Kidney epithelial cell (primary cell): ENCODE measurements around the gene TSEN54. TPM values are rescaled to one million over a fixed set of nuclear protein-coding genes. Genes with fewer than 3 reads are reported as not detected.

Source experiments
- DNase-seq: peaks from one replicate; pipeline ENCODE4 v3.0.0-alpha.2; 2010; ENCODE audit warnings: low read depth
- H3K27me3 ChIP-seq: 2 replicates; pipeline ENCODE4 v1.6.0; 2011; ENCODE audit warnings: low read length; ENCODE audit not compliant: control insufficient read depth, insufficient read depth
- H3K36me3 ChIP-seq: 2 replicates; pipeline ENCODE4 v1.5.1; 2011; ENCODE audit warnings: low read length; ENCODE audit not compliant: control insufficient read depth, insufficient read depth
- H3K4me3 ChIP-seq: 2 replicates; pipeline ENCODE4 v1.5.1; 2011; ENCODE audit warnings: low read depth, mild to moderate bottlenecking, control low read depth, low read length
- CTCF ChIP-seq: IDR thresholded peaks from 2 replicates; pipeline ENCODE4 v1.5.1; 2011; ENCODE audit warnings: mild to moderate bottlenecking, moderate library complexity, low read length, control low read depth, inconsistent platforms; ENCODE audit not compliant: insufficient read depth, poor library complexity, severe bottlenecking
- total RNA-seq: library from RNA; depleted of rRNA; stranded (reverse); fragments of >200 nt; gene quantifications from 2 replicates; pipeline ENCODE4 v1.2.3, GENCODE V29; 2015

The TSEN54 gene
- total RNA-seq, 1 donor from 2014 or later: 23.5 TPM

GRCh38 chr17:75536366-75536765, 20.0 kb downstream of the TSEN54 start:
- Histone ChIP-seq H3K27me3 (no peaks in the 10 kb centered on the region), H3K4me3 (no peak overlapping the region), H3K36me3 (no peaks in the 10 kb centered on the region)
- no peak for DNase-seq
- no peak for TF ChIP-seq CTCF

DNA sequence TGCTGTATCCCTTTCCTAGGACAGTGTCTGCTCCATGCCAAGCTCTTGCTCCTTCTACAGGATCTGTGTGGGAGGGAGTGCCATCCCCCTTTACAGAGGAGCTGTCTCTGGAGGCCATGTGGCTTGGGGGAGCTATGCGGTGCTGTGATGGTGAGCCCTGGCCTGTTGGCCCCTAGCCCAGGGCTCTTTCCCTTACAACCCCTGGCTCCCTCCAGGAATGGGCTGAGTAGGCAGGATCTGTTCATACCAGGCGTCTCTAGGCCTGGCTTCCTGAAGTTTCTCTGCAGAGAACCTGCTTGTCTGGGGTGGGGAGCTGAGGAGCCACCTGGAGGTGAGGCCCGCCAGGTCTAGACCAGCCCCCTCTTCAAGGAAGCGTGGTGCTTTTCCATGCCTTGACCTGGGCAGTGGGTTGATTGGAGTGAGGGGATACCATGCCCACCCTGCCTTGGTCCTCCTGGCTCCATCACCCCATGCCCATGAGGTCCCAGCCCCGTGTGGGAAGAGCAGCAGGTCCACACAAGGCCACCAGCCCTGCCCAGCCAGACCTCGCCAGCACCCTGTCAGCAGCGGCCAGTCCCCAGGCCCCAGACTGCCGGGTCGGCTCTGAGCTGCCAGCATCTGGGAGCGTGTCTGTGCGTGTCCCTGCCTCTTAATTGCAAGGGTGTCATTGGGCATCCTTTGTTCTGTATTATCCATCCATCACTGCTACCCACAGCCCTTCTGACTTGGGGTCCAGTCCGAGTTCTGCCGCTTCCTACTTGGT, 23.8 kb downstream of the TSEN54 start:
- no peak for TF ChIP-seq CTCF

GRCh38 chr17:75540923-75541503, 24.7 kb downstream of the TSEN54 start:
- TF ChIP-seq CTCF: no peak
- H3K27me3 ChIP-seq: no peaks in the 10 kb centered on the region

More for the DNA sequence above, 23.8 kb downstream of the TSEN54 start:
- no peak for DNase-seq
- Histone ChIP-seq H3K27me3 (no peaks in the 10 kb centered on the region), H3K4me3 (no peak overlapping the region), H3K36me3 (no peaks in the 10 kb centered on the region)

GRCh38 chr17:75542229-75542628, 25.9 kb downstream of the TSEN54 start:
- no peak for TF ChIP-seq CTCF
- no peak for DNase-seq
- Histone ChIP-seq H3K4me3 (no peak overlapping the region), H3K36me3 (peaks cover 1% of the 10 kb centered on the region), H3K27me3 (no peaks in the 10 kb centered on the region)

More at GRCh38 chr17:75540923-75541503, 24.7 kb downstream of the TSEN54 start:
- Histone ChIP-seq H3K36me3 (no peaks in the 10 kb centered on the region), H3K4me3 (no peak overlapping the region)
- DNase-seq: no peak

DNA sequence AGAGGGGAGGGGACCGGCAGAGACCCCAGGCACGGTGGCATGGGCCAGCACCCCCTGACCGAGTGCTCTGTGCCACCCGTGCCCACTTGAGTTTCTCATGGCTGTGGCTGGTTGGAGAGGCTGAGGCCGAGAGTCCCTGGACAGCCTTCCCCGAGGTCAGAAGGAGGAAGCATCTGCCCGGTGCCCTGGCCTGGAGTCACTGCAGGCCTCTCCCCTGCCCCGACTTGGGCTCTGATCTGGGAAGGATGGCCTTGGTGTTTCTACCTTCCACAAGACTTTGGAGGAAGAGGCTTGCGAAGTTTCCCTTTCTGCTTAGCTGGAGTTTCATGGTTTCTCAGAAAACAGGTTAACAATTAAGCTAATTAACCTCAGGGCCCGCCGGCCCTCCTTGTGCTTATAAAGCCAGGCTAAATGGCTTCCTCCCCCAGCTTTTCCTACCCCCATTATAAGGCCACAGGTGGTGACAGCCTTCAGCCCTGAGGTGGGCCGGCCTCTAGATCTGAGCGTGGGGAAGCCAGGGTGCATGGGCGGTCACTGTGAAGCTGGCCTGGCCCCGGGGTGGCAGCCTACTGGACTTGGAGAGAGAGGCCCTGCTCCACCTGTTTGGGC, 26.5 kb downstream of the TSEN54 start:
- no peak overlapping the region for H3K4me3 ChIP-seq
- no peak for TF ChIP-seq CTCF
- H3K36me3 ChIP-seq: peaks cover 1% of the 10 kb centered on the region
- H3K27me3 ChIP-seq: no peaks in the 10 kb centered on the region
- no peak for DNase-seq
